ENCODE results near the gene PRKCH.

Gene PRKCH

GRCh38 chr14:61478971-61479473 lies 157.6 kb downstream of the PRKCH start:
- DNase-seq = no peak

GRCh38 chr14:61479746-61480502 lies 158.5 kb downstream of the PRKCH start:
- peak; percentile 52 for DNase-seq

DNA sequence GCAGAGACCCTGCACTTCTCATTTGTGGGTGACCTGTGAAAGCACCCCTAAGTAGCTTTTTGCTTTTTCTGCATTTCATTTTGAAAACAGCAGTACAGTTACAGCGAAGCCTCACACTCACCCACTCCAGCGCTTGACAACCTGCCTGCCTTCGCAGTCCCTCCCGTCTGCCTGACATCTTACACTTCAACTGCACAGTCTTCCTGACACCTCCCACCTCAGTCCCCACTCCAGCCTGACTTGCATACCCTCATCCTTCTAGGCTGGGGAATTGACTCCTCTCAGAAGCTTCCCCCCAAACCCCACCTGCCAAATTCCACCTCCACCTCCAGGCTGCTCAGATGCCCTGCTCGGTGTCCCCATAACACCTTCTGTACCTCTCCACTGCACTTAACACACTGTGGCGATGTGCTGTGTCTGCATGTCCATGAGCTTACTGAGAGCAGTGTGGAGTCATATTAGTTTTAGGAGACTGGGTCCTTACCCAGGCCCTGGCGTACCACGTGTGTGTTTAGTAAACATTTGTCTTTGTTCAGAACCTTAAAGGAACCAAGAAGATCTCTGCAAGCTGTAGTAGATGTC lies 159.4 kb downstream of the PRKCH start:
- DNase-seq = no peak

- DNase-seq = no peak
Observed at GRCh38 chr14:61481701-61482100, 160.3 kb downstream of the PRKCH start.

- no peak for DNase-seq
Observed at GRCh38 chr14:61482348-61483206, 161.2 kb downstream of the PRKCH start.

GRCh38 chr14:61483476-61483875 lies 162.1 kb downstream of the PRKCH start:
- no peak for DNase-seq

- DNase-seq = no peak
Observed at GRCh38 chr14:61484031-61484430, 162.7 kb downstream of the PRKCH start.

- no peak for DNase-seq
Observed at GRCh38 chr14:61484826-61485584, 163.6 kb downstream of the PRKCH start.

GRCh38 chr14:61485661-61486060 lies 164.3 kb downstream of the PRKCH start:
- DNase-seq = no peak

DNA sequence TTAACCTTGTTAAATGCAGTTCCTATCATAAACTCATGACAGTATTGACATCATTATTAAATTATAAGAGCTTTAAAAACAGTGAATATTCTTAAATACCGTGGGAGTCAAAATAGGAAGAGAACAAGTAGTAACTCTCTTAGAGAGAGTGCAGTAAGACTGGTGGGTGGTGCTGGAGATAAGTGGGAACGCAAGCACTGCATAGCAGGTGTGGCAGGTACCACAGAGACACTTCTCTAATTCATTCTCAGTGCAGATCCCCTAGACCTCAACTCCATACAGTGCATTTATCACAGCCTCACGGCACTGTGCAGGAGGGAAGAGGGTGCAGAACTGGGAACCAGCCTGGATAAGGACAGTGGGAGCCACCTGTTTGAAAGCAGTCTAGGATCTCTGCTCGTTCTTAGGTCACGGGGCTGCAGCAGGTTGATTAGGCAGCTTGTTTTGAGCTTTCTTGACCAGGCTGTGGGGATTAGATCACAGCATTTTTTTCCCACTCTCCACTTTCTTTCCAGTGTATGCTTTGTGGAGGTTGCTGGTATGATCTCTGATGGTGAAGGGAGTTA lies 165.6 kb downstream of the PRKCH start:
- DNase-seq = no peak

GRCh38 chr14:61488417-61489401 lies 167.3 kb downstream of the PRKCH start:
- DNase-seq = no peak

DNA sequence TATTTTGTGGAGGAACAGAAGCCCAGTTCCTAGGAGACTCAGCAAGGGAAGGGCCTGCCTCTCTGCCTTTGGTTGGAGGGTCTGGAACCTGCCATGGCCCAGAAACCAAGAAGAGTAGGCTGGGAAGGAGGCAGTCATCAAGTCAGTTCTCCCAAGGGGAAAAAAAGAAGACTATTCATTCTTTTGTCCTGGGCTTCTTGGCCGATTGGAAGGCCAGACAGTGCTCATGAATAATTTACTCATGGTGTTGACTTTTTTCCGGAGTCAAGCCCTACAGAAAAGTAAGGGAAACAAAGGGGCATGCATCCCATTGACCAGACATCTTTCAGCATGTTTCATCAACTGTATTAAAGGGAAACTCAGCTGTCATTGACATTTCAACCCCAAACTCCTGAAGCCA lies 168.1 kb downstream of the PRKCH start:
- DNase-seq = no peak

DNA sequence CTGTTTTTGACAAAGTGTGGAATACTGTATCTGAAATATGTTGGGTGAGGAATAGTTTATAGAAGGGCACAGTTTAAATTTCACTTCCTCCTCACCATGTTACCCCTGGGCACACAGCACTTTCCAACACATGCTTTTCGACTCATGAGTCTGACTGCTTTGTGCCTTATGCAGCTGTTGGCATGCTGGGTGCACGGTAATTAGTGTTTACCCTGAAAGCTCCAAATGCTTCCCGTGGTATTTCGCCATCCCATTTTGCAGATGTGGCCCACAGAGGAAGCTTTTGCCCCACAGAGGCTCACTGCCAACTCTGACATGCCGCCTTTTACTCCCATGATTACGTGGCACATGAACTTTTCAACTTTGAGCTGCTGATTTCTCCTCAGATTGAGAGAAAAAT lies 168.6 kb downstream of the PRKCH start:
- DNase-seq = no peak

GRCh38 chr14:61491224-61491623 lies 169.8 kb downstream of the PRKCH start:
- DNase-seq = no peak

GRCh38 chr14:61491876-61492434 lies 170.6 kb downstream of the PRKCH start:
- DNase-seq = no peak

DNA sequence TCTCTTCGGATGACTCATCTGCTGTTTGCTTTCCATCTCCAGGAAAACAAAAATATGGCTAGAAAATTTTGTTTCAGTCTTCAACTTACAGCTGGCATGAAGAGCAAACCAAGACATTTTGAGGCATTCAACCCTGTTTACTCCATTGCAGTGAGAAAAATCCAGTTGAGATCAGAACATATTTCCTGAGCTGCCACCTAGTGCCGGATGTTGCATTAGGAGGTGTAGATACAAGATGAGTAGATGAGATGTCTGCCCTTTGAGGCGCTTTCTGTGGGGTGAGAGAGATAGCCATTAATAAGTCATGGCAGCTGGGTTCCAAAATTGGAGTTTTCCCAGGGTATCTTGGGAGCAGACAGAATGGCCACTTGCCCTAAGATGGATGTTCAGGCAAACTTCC lies 171.1 kb downstream of the PRKCH start:
- no peak for DNase-seq

DNA sequence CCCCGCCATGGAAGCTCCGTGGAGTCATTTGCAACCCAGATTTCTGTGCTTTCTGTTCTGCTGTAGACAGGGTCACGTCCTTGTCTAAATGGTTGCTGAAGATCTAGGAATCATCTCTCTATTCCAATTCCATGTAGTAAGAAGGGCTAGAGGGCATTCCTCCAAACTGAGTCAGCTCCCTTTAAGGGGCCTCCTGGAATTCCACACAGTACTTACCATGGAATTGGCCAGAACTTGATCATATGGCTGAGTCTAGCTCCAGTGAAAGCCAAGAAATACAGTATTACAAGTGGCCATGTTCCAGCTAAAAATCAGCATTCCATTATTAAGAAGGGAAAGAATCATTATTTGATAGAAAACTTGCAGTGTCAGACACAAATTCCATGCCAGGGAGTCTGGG lies 171.9 kb downstream of the PRKCH start:
- peak; percentile 94 for DNase-seq

- DNase-seq = no peak
Observed at GRCh38 chr14:61494018-61494417, 172.6 kb downstream of the PRKCH start.

DNA sequence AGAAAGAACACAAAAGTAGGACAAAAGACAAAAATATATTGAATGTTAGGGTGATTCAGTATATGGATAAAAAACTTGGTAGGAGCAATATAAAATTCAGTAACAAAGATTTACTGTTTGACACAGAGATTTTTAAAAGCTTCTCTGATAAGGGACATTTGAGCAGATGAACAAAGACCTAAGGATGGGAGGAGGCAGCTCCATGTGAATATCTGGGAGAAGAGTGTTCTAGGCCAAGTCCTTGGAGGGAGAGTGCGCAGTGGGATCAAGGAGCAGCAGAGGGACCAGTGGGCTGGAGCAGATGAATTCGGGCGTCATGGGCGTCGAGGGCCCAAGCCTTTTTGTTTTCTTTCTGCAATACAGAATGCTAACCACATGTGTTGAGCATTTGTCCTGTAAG lies 174.4 kb downstream of the PRKCH start:
- no peak for DNase-seq

DNA sequence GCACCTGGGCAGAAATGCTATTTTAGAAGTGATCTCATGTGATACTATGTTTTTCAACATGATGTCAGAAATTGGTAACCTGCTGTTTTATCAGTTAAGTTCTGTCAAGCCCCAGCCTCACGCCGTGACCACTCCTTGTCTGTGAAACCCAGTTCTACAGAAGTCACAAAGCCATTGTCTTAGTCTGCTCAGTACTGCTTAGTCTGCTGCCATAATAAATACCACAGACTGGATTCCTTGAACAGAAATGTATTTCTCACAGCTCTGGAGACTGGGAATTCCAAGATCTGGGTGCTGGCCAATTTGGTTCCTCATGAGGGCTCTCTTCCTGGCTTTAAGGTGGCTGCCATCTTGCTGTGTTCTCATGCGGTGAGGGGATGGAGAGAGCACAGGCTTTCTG lies 176.9 kb downstream of the PRKCH start:
- peak; percentile 41 for DNase-seq

GRCh38 chr14:61498811-61499210 lies 177.4 kb downstream of the PRKCH start:
- DNase-seq = peak; percentile 41
